Activated CD4-positive, alpha-beta T cell treated with anti-CD3 and anti-CD28 coated beads, Interleukin-2, amount 10 ng/mL, durations not matched to agents 24 days and 14 days (primary cell): ENCODE measurements around the gene CDH6. TPM values are rescaled to one million over a fixed set of nuclear protein-coding genes. Genes with fewer than 3 reads are reported as not detected.
A peak's percentile ranks its signal among the peaks of the same experiment; 100 is the strongest.

Experiments
- DNase-seq: peaks from one replicate; pipeline ENCODE4 v3.0.0; 2022
- H3K27ac Mint-ChIP-seq: one replicate; pipeline ENCODE4 v1.8.0; 2022; ENCODE audit warnings: mild to moderate bottlenecking, mixed read lengths
- H3K27me3 Mint-ChIP-seq: one replicate; pipeline ENCODE4 v1.8.0; 2022; ENCODE audit warnings: mixed read lengths
- H3K36me3 Mint-ChIP-seq: one replicate; pipeline ENCODE4 v1.8.0; 2022; ENCODE audit warnings: low read depth, mild to moderate bottlenecking, mixed read lengths
- H3K4me1 Mint-ChIP-seq: one replicate; pipeline ENCODE4 v1.8.0; 2021; ENCODE audit warnings: mixed read lengths
- H3K4me3 Mint-ChIP-seq: one replicate; pipeline ENCODE4 v1.8.0; 2022; ENCODE audit warnings: mild to moderate bottlenecking, moderate library complexity, mixed read lengths
- H3K9me3 Mint-ChIP-seq: one replicate; pipeline ENCODE4 v1.8.0; 2021; ENCODE audit warnings: mixed read lengths
- intact Hi-C: fragments of 100-400 bp; cut with micrococcal nuclease; formaldehyde crosslinking; loops from one replicate; pipeline ENCODE4 v1.15.1; 2023
- total RNA-seq: library from RNA; stranded (reverse); gene quantifications from 2 replicates; pipeline ENCODE4 v1.2.3, GENCODE V29; 2022

CDH6 gene
- total RNA-seq, 1 donor from 2014 or later: not detected

GRCh38 chr5:31244921-31245320 is 51.4 kb downstream of the CDH6 start:
- DNase-seq: no peak
- no peaks in the 10 kb centered on the region for H3K9me3 Mint-ChIP-seq
- no peaks in the 10 kb centered on the region for H3K36me3 Mint-ChIP-seq
- no peak overlapping the region for H3K4me3 Mint-ChIP-seq
- H3K27ac Mint-ChIP-seq: no peak overlapping the region
- H3K4me1 Mint-ChIP-seq: no peaks in the 10 kb centered on the region
- intact Hi-C loops: no loop called here
- H3K27me3 Mint-ChIP-seq: no peaks in the 10 kb centered on the region

GRCh38 chr5:31247381-31247780 is 53.9 kb downstream of the CDH6 start:
- no peaks in the 10 kb centered on the region for H3K36me3 Mint-ChIP-seq
- no peak for DNase-seq
- H3K9me3 Mint-ChIP-seq: no peaks in the 10 kb centered on the region
- H3K4me3 Mint-ChIP-seq: no peak overlapping the region
- H3K27ac Mint-ChIP-seq: no peak overlapping the region
- H3K27me3 Mint-ChIP-seq: no peaks in the 10 kb centered on the region
- intact Hi-C loops: no loop called here
- no peaks in the 10 kb centered on the region for H3K4me1 Mint-ChIP-seq

- Mint-ChIP-seq H3K36me3 (no peaks in the 10 kb centered on the region), H3K27me3 (no peaks in the 10 kb centered on the region), H3K4me3 (no peak overlapping the region), H3K9me3 (peaks cover 3% of the 10 kb centered on the region), H3K27ac (no peak overlapping the region), H3K4me1 (no peaks in the 10 kb centered on the region)
- no peak for DNase-seq
- intact Hi-C loops: no loop called here
These were observed 56.7 kb downstream of the CDH6 start for GRCh38 chr5:31250201-31250600.

DNA sequence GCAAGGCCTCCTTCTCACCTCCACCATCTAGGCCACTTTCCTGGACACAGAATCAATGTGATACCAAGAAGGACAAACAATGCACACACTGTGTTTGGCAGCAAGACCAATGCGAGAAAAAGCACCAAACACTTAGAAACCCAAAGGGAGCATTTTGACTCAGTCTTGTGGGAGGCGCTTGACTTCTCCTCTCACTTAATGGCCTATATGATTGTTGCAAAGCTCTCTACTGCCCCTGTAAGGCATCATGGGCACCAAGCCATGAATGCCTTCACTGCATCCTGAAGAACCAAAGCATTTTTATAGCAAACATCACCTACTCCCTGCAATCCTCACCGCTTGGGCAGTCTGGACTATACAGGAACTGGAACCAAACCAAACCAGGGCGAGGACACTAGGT is 57.5 kb downstream of the CDH6 start:
- H3K4me1 Mint-ChIP-seq: no peaks in the 10 kb centered on the region
- no peak for DNase-seq
- intact Hi-C loops: no loop called here
- H3K27me3 Mint-ChIP-seq: no peaks in the 10 kb centered on the region
- H3K9me3 Mint-ChIP-seq: peaks cover 3% of the 10 kb centered on the region
- no peak overlapping the region for H3K4me3 Mint-ChIP-seq
- no peaks in the 10 kb centered on the region for H3K36me3 Mint-ChIP-seq
- H3K27ac Mint-ChIP-seq: no peak overlapping the region

DNA sequence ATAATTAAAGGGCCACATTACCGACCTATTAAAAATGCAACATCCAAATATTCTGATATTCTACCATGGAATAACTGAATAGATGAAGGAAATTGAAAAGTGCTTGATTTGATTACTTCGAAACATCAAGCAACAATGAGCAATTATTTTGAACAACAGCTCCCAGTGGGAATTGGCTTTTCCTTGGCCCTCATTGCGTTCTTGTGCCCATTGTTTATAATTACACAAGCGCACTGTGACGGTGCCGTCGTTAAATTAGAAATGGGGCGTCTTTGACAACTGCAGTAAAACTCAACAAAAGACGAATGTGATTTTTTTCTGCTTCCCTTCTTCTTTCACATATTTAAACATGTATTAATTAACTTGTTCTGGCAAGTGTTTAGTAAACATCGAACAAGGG is 61.6 kb downstream of the CDH6 start:
- no peak for DNase-seq
- H3K4me3 Mint-ChIP-seq: no peak overlapping the region
- no peaks in the 10 kb centered on the region for H3K4me1 Mint-ChIP-seq
- no peaks in the 10 kb centered on the region for H3K27me3 Mint-ChIP-seq
- no peaks in the 10 kb centered on the region for H3K36me3 Mint-ChIP-seq
- peaks cover 3% of the 10 kb centered on the region for H3K9me3 Mint-ChIP-seq
- no peak overlapping the region for H3K27ac Mint-ChIP-seq
- intact Hi-C loops: no loop called here

DNA sequence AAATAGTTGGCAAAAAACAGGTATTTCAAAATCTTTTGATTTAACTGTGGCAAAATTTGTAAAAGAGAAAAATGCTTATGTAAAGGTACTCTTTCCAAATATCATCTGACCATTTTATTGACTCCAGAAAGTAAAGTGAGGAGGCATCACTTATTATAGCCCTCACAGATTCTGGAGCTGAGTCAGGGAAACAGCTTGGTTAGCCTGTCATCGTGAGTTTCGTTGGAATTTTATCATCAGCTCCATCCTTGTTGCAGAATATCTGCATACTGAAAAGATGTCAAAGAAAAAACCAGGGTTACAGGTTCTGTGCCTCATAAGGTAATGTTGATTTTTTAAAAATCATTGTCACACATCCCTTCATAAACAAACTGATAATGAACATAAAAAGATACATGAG is 74.8 kb downstream of the CDH6 start:
- Mint-ChIP-seq H3K4me3 (no peak overlapping the region), H3K36me3 (no peaks in the 10 kb centered on the region), H3K4me1 (no peaks in the 10 kb centered on the region), H3K27me3 (no peaks in the 10 kb centered on the region), H3K9me3 (no peaks in the 10 kb centered on the region), H3K27ac (no peak overlapping the region)
- intact Hi-C loops: no loop called here
- DNase-seq: no peak

DNA sequence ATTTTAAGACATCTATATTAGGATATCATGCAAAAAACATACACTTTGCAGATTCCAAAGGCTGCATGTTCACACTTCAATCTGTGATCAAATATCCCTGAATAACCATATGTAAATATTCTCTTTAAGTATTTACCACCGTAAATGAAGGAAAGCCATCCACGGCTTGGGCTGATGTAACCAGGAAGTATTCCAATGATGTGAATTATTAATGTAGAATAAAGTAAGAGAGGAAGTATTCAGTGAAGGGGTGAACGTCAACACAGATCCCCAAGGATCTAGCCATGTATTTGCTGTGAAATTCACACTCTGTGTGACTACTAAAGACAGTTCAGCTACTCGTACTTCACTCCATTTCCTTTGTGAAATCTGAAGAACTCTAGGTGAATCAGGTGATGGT is 75.2 kb downstream of the CDH6 start:
- no peaks in the 10 kb centered on the region for H3K4me1 Mint-ChIP-seq
- H3K36me3 Mint-ChIP-seq: no peaks in the 10 kb centered on the region
- DNase-seq: no peak
- no peak overlapping the region for H3K4me3 Mint-ChIP-seq
- intact Hi-C loops: no loop called here
- no peaks in the 10 kb centered on the region for H3K27me3 Mint-ChIP-seq
- no peak overlapping the region for H3K27ac Mint-ChIP-seq
- no peaks in the 10 kb centered on the region for H3K9me3 Mint-ChIP-seq

DNA sequence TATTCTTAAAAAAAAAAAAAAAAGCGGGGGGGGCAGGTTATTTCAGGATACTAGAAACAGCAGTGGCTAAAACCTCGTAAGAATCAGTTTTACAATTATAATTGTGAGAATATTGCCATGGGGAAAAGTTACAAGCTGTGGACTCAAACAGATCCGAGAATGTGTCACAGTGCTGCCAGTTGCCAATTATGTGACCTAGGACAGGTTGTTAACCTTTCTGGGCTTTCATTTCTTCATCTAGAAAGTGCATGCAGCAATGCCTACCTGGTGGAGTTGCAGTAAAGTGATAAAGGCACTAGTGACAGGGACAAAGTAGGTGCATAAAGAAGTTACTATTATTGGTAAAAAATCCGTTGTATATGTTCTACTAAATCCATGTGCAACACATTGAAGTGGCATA is 75.8 kb downstream of the CDH6 start:
- no peaks in the 10 kb centered on the region for H3K9me3 Mint-ChIP-seq
- no peak overlapping the region for H3K4me3 Mint-ChIP-seq
- H3K4me1 Mint-ChIP-seq: peaks cover 3% of the 10 kb centered on the region
- H3K27me3 Mint-ChIP-seq: no peaks in the 10 kb centered on the region
- no peak for DNase-seq
- intact Hi-C loops: no loop called here
- no peaks in the 10 kb centered on the region for H3K36me3 Mint-ChIP-seq
- no peak overlapping the region for H3K27ac Mint-ChIP-seq

DNA sequence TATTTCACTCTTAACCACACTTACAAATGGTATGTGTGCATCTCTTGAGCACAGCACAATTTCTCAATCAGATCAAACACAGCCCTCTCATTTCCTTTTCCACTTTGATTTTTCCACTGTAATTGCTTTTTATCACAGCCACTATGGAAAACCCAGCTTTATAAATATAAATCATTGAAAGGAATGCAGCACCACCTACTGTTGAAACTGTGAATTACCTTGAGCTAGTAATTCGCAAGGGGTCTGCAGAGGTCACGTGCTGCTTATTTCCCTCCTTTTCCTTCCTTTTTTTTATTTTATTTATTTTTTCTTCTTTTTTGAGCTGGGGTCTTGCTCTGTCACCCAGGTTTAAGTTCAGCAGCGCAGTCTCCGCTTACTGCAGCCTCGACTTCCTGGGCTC is 76.9 kb downstream of the CDH6 start:
- Mint-ChIP-seq H3K9me3 (no peaks in the 10 kb centered on the region), H3K27me3 (no peaks in the 10 kb centered on the region), H3K4me1 (peaks cover 3% of the 10 kb centered on the region), H3K4me3 (no peak overlapping the region), H3K36me3 (no peaks in the 10 kb centered on the region), H3K27ac (no peak overlapping the region)
- intact Hi-C loops: no loop called here
- DNase-seq: no peak

- no peaks in the 10 kb centered on the region for H3K27me3 Mint-ChIP-seq
- H3K27ac Mint-ChIP-seq: no peak overlapping the region
- intact Hi-C loops: no loop called here
These were observed 78.1 kb downstream of the CDH6 start for GRCh38 chr5:31271567-31271966.

DNA sequence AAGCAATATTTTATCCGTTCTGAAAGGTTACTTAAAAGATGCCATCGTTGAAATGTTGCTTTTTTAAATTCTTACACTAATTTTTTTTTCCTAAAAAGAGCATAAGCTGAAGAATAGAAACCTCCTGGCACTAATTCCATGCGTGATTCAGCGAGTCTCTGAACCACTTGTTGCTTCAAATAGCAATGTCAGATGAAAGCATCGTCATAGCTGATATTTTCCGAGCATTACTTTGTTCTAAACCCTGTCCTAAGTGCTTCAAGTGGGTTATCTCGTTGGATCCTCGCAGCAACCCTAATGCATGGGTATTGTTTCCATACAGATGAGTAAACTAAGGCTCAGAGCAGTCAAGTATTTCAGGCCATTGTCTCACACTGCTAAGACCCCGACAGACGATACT is 79.7 kb downstream of the CDH6 start:
- intact Hi-C loops: no loop called here
- DNase-seq: no peak
- Mint-ChIP-seq H3K36me3 (no peaks in the 10 kb centered on the region), H3K4me1 (peaks cover 3% of the 10 kb centered on the region), H3K9me3 (no peaks in the 10 kb centered on the region), H3K4me3 (no peak overlapping the region), H3K27me3 (no peaks in the 10 kb centered on the region), H3K27ac (no peak overlapping the region)

More at GRCh38 chr5:31271567-31271966, 78.1 kb downstream of the CDH6 start:
- Mint-ChIP-seq H3K4me1 (peaks cover 3% of the 10 kb centered on the region), H3K9me3 (no peaks in the 10 kb centered on the region), H3K36me3 (no peaks in the 10 kb centered on the region), H3K4me3 (no peak overlapping the region)
- no peak for DNase-seq

GRCh38 chr5:31273631-31274378 is 80.3 kb downstream of the CDH6 start:
- Mint-ChIP-seq H3K27me3 (no peaks in the 10 kb centered on the region), H3K36me3 (no peaks in the 10 kb centered on the region), H3K9me3 (no peaks in the 10 kb centered on the region), H3K27ac (no peak overlapping the region), H3K4me3 (no peak overlapping the region), H3K4me1 (peaks cover 3% of the 10 kb centered on the region)
- intact Hi-C loops: no loop called here
- no peak for DNase-seq

DNA sequence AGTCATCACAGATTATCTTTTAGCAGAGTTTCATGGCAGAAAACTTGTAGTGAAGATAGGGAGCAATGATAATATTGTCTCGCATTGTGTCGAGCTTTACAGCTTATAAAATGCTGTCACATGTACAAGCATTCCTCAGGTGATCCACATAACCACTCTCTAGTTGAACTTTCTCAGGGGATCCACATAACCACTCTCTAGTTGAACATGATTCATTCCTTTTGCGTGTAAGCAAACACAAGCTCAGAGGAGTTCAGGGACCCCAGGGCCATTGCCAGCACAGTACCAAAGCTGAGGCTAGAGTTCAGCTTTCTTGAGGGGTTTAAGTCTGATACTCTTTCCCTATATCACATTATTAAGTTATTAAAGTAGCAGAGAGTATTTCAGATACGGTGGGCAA is 86.7 kb downstream of the CDH6 start:
- H3K36me3 Mint-ChIP-seq: no peaks in the 10 kb centered on the region
- peak; percentile 46 for DNase-seq
- no peak overlapping the region for H3K27ac Mint-ChIP-seq
- no peaks in the 10 kb centered on the region for H3K27me3 Mint-ChIP-seq
- intact Hi-C loops: no loop called here
- H3K9me3 Mint-ChIP-seq: no peaks in the 10 kb centered on the region
- H3K4me1 Mint-ChIP-seq: no peaks in the 10 kb centered on the region
- no peak overlapping the region for H3K4me3 Mint-ChIP-seq

DNA sequence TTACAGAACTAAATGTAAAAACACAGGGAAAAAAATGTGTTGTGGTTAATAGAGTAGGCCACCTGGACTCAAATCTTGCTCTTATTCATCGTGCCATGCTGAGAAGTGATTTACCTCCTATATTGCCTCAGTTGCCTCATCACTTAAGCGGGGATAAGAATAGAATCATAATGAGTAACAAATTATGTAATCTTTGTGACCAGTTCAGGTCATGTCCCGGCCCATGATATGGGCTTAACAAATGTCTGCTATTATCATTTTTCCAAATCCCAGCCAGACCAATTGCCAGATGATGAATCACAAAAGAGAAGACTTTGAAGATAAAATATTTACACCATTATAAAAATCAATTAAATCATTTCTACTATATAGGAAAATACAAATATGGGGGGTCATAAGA is 89.8 kb downstream of the CDH6 start:
- H3K36me3 Mint-ChIP-seq: no peaks in the 10 kb centered on the region
- H3K4me3 Mint-ChIP-seq: no peak overlapping the region
- no peaks in the 10 kb centered on the region for H3K4me1 Mint-ChIP-seq
- no peaks in the 10 kb centered on the region for H3K27me3 Mint-ChIP-seq
- H3K9me3 Mint-ChIP-seq: no peaks in the 10 kb centered on the region
- intact Hi-C loops: no loop called here
- DNase-seq: no peak
- no peak overlapping the region for H3K27ac Mint-ChIP-seq

- no peaks in the 10 kb centered on the region for H3K36me3 Mint-ChIP-seq
- H3K27me3 Mint-ChIP-seq: no peaks in the 10 kb centered on the region
- no peak for DNase-seq
- no peak overlapping the region for H3K27ac Mint-ChIP-seq
- no peaks in the 10 kb centered on the region for H3K4me1 Mint-ChIP-seq
- intact Hi-C loops: no loop called here
- no peak overlapping the region for H3K4me3 Mint-ChIP-seq
- no peaks in the 10 kb centered on the region for H3K9me3 Mint-ChIP-seq
These were observed 91.5 kb downstream of the CDH6 start for GRCh38 chr5:31285025-31285424.
